Endometrium (tissue), 2 donors: ENCODE results near the gene OR6B3.

Source experiments
- FAIRE-seq: peaks from 2 replicates; lab custom pipeline; 2012; peaks lifted over from hg19 to GRCh38; lab: Jason Lieb, UNC
- donor health status: control.
- donor health status: control.

Gene OR6B3

GRCh38 chr2:240043279-240043989 is 9.9 kb downstream of the OR6B3 start:
- no peak for FAIRE-seq

DNA sequence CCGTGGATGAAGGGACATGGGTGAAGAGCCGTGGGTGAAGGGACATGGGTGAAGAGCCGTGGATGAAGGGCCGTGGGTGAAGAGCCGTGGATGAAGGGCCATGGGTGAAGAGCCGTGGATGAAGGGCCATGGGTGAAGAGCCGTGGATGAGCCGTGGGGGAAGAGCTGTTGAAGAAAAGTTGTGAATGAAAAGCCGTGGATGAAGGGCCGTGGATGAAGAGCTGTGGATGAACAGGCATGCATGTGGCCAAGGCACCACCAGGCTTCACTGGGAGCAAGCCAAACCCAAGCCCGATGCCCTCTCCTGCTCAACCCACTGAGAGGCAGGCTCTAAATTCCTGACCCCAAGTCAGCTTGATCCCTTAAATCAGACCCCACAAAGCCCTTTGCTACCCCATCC is 10.6 kb downstream of the OR6B3 start:
- FAIRE-seq = no peak

DNA sequence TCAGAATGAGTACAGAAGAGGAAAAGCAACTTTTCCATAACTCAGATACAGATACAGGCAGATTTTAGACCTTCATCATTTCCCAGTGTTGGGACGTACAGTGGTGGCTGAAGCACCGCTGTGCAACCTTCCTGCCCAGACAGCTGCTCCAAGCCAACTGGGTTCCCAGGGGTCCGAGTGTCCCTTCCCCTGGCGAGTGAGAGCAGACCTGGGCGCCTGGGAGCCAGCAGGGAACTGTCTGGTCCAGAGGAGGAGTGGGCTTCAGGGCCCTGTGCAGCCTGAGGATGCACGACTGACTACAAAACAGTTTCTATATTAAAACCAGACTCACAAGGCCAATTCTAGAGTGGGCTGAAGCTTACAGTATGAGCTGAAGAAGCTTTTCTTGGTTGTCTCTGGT is 12.0 kb downstream of the OR6B3 start:
- FAIRE-seq = no peak

DNA sequence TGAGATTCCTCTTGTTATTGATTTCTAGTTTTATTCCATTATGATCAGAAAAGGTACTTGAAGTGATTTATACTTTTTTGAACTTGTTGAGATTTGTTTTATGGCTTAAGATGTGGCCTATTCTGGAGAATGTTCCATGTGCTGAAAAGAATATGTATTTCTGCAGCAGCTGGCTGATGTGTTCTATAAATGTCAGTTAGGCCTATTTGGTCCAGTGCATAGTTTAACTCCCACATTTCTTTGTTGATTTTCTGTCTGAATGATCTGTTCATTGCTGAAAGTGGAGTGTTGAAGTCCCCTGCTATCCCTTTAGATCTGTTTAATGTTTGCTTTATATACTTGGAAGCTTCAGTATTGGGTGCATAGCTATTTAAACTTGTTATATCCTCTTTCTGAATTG is 16.0 kb downstream of the OR6B3 start:
- FAIRE-seq = no peak

DNA sequence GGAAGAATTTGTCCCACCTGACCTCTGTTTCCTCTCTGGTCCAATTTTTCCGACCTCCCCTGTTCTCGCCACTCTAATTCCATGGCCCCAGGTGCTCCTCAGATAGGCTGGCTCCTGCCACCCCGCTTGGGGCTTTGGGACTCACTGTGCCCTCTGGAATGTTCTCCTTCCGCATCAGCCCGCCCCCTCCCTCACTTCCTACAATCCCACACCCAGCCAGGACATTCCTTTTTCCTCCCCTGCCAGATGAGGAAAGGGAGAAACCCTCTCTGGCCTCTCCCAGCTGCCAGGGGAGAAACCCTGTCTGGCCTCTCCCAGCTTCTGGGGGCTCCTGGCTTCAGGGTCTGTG is 20.0 kb downstream of the OR6B3 start:
- no peak for FAIRE-seq

DNA sequence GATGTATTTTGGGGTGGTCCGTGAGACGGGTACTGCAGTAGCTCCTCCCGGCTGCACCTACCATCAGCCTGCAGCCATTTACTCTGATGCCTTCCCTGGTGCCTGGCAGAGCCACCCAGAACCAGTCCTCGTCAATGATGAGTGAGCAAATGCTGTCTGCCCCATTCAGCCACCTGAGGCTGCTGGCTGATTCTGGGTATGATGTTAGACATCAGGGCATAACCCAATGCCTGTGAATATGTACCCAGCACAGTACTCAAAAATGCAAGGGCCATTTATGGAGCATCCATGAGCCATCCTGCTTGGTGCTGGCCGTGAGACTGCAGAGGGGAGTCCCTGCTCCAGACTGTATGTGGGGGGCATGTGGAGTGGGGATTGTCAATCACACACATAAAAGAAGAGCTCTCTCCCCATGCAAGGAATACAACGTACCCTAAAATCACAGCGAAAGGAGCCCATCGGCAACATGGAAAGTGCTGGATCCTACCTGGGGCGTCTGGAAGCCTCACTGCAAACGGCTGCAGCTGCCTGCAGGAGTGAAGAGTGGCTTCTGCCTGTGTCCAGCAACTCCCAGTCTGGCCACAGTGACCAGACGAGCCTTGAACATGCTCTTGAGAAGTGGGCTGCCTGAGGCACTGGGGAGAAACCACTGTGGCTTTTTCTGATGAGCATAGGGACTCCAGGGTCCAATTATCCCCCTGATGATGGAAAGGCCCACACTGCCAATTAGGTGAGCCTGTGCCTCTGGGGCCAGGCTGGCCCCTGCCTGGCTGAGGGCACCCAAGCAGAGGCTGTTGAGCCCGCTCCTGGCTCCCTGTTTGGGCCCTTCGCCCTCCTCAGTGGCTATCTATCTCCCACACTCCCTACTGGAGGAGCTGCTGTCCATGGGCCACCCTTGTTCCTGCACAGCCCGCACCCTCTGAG is 20.7 kb downstream of the OR6B3 start:
- FAIRE-seq = no peak

- no peak for FAIRE-seq
These were observed 22.8 kb downstream of the OR6B3 start, which contains the start of gene OR6B2 for GRCh38 chr2:240030379-240031094. Gene OR6B2 (minus strand): TSS chr2:240030429. CDS start chr2:240030429, 0 bp downstream.

GRCh38 chr2:240024766-240025165 is 28.6 kb downstream of the OR6B3 start:
- no peak for FAIRE-seq

GRCh38 chr2:240023792-240024191 is 29.5 kb downstream of the OR6B3 start:
- no peak for FAIRE-seq

GRCh38 chr2:240021488-240022104 is 31.7 kb downstream of the OR6B3 start:
- no peak for FAIRE-seq

DNA sequence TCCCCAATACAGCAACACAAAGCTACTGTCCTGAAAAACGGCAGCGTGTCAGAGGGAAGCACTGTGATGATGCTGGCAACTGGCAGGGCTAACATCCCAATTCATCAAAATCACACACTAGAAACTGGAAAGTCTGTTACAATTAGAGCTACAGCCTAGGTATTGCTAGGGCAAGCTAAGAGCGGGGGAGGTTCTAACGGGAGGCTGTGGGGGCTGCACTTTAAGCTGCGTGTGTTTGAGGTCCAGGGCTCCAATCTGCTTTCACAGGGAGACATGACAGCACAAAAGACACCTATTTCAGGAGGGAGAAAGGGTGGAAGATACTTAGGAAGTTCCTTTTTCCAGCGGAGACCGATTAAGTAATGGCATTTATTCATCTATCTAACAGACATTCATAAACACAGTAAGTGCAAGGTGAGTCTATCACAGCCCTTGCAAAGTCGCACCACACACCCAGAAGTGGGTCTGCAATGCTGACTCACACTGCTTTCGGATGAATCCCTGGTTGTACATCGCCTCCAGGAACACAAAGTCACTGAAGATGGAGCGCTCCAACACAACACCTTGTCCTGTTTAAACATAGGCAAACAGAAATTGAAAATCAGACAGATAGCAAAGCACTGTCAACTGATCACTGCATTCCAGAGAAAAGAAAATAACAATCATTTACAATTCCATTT is 35.1 kb downstream of the OR6B3 start:
- no peak for FAIRE-seq

DNA sequence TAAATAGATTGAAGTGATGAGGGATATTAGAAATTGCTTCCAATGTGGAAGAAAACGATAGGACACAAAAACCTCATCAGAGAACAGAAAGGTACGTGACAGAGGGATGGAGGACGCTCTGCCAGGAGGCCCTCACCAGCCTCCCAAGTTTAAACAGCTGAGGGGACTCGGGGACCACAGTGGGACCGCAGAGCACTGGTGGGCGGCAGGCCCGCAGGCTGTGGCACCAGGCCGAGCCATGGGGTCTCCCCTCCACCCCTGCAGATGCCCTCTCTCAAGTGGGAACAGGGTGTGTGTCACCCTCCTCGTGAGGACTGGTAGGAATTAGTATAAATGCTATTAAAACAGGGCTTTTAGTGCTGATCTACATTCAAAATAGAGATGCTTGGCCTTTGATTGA is 39.0 kb downstream of the OR6B3 start:
- no peak for FAIRE-seq

GRCh38 chr2:240013343-240013742 is 40.0 kb downstream of the OR6B3 start:
- no peak for FAIRE-seq

DNA sequence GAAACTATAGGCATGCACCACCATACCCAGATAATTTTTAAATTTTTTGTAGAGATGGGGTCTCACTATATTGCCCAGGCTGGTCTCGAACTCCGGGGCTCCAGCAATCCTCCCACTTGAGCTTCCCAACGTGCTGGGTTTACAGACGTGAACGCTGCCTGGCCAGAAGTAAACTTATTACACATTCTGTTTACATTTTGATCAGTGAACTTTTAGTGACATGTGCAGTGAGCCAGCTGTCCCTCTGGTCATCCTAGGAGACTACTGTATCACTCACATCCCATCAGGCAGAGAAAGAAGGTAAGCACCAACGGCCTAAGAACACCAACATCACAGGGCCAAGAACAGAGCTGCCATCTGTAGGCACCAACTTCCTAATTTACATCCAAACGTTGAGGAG is 50.3 kb downstream of the OR6B3 start:
- FAIRE-seq = no peak

GRCh38 chr2:240000671-240001070 is 52.6 kb downstream of the OR6B3 start:
- FAIRE-seq = no peak

DNA sequence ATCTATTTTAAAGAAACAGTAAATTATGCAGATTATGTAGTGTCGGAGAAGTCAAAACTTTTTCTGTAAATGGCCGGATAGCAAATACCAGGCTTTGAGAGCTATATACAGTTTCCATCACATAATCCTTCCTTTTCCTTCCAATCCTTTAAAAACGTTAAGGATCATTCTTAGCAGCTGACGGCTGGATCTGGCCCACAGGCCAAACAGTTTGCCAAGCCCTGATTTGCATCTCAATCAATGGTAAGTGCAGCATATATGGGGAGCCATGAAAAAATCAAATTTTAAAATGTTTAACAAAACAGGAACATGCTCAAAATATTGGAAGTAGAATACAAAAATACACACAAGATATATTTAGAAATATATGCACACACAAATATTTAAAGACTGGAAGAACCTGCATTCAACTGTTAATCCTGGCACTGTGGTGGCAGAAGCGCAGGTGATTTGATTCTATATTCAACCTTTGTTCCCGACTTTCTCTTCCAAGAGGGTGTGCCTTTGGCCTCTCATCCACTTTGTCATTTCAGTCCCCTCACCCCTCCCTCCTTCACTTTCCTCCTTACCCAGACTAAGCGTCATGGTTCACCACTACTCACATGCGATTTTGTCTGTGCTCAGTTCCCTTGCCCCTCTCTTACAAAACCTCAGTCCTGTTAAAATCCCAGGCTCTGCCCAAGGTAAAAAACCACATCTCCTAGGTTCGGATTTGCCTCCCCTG is 55.5 kb downstream of the OR6B3 start:
- FAIRE-seq = no peak
